Endometrium (tissue), 2 donors: Measurements from ENCODE around the gene MARCHF4.
"Not testable (repeated sequence)": the region's sequence is repeated elsewhere in the genome, so short reads cannot be mapped to it uniquely, and the experiment has no call there.

Experiments
- FAIRE-seq: peaks from 2 replicates; lab custom pipeline; 2012; peaks lifted over from hg19 to GRCh38; lab: Jason Lieb, UNC
- donor health status: control.
- donor health status: control.

MARCHF4 gene

DNA sequence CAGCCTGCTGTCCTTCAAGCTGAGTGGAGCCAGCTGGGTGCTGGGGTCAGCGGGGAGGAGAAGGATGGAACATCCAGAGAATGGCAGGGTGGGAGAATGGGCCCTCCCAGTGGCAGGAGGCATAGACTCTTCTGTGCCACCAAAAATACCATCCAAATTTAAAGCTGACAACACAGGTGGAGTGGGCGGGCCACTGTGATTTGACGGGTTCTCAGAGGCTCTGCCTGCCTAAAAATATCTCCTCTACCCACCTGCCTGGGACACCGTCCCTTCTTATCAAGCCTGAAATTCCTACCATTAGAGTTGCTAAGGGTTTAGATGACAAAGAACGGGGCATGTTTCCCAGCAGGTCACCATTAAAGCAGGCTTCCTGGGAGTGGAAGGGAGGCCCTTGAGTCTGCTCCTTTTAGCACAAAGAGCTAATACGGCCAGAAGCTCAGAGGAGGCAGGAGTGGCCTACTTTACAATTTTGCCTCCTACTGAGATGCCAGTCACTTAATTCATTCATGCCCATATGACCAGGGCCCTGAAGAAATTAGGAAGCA is 19.8 kb upstream of the MARCHF4 start:
- no peak for FAIRE-seq

GRCh38 chr2:216391401-216391800 is 19.1 kb upstream of the MARCHF4 start:
- no peak for FAIRE-seq

DNA sequence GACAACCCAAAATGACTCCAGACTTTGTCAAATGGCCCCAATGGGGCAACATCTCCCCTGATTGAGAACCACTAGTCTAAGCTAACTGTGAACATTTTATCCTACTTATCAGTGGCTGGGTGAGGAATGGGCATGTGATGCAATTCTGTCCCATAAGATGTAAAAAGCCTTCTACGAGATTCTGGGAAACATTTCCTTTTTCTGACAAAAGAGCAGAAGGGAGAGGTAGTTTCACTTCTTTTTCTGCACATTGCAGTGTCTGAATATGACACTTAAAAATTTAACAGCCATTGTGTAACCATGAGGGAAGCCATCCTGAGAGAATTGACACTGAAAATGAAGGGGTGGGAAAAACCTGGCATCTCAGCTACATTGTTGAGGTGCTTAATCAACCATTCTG is 17.3 kb upstream of the MARCHF4 start:
- no peak for FAIRE-seq

GRCh38 chr2:216388046-216388884 is 16.0 kb upstream of the MARCHF4 start:
- FAIRE-seq: no peak

DNA sequence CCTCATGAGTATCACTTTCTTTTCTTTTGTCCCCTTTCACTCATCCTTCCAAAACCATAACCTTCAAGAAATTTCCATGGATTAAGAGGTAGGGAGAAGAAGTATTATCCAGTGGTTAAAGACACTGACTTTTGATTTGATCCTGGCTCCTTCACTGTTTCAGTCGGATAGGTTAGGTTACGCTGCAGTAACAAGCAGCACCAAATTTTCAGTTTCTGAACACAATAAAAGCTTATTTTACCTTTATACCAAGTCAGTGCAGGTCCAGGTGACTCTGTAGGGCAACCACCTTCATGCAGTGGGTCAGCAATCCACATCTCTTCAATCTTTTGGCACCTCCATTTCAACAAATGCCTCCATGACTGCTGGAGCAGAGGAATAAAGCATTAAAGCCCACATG is 15.0 kb upstream of the MARCHF4 start:
- no peak for FAIRE-seq

DNA sequence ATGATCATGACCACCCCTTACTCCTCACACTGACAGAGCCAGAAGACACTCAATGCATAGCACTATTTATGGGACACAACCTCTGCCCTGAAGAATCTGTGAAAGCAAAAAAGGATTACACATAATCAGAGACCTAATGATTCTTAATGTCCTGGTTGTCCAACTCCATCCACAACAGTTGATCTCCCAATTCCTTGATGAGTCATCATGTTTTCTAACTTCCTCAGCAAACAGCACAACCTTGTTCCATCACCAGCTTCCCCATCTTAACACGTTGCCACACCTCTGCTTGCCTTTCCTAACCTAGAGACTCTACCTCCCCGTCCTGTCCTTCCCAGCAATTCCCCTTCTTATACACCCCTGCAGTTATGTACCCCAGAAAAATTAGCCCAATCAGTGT is 13.2 kb upstream of the MARCHF4 start:
- no peak for FAIRE-seq

DNA sequence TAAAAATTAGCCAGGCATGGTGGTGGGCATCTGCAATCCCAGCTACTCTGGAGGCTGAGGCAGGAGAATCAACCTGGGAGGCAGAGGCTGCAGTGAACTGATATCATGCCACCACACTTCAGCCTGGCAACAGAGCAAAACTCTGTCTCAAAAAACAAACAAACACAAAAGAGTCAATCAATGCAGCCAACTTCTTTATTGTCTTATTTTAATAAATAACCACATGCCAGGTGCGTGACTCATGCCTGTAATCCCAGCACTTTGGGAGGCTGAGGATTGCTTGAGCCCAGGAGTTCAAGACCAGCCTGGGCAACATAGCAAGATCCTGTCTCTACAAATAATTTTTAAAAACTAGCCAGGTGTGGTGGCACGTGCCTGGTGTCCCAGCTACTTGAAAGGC is 12.1 kb upstream of the MARCHF4 start:
- FAIRE-seq: not testable (repeated sequence)

DNA sequence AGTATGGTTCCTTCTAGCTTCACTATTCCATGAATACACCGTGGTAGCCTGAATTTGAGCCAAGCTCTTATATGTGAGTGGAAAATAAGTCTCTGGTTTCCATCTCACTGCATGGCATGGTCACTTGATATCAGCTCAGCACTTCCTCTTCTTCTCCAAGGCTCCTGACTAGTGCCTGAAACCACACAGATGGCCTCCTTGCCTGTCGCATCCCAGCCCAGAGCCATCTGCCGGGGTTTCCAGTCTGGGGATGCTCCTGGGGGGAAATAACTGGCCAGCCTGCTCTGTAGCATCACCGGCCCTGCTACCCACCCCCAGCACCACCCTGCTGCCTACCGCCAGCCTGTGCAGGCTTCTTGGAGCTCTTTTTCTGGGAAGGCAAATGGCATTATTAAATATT is 7.7 kb upstream of the MARCHF4 start:
- FAIRE-seq: no peak

DNA sequence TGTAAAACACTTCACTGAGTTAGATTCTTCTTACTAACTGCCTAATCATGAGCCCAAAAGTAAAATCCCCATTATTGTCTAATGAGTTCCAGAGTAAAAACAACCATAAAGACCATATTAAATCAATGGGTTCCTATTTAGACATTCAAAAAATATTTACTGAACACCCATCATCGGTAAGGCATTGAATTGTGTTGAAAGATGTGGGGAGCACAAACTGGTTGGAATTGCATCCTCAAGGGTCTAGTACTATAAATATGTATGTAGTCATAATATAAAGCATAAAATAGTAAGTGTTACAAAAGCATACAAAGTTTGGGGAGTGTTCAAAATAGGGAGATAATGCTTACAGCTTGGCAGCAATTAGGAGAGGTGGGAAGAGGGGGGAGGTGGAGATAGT is 3.0 kb upstream of the MARCHF4 start:
- no peak for FAIRE-seq

- FAIRE-seq: no peak
Observed at GRCh38 chr2:216373896-216374295, 1.6 kb upstream of the MARCHF4 start.

- no peak for FAIRE-seq
Observed at GRCh38 chr2:216372761-216373291, 543 bp upstream of the MARCHF4 start.

GRCh38 chr2:216370961-216371712 is 1.1 kb downstream of the MARCHF4 start:
- FAIRE-seq: no peak

DNA sequence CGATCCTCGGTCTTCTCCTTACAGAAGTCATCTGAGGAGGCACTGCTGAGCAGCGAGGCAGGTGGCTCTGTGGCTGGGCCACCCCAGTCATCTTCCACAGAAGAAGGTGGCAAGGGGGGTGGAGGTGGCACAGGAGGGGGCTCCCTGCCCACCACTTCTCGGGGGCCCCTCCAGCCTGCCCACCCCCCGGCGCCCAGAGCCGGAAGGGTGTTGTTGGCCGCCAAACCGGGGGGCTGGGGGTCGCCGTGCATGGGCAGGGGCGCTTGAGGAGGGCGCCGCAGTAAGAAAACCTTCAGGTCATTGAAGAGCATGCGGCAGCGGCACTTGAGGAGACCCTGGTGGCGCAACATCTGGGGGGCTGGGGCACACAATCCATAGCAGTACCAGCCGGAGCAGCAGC is 2.5 kb downstream of the MARCHF4 start:
- no peak for FAIRE-seq

DNA sequence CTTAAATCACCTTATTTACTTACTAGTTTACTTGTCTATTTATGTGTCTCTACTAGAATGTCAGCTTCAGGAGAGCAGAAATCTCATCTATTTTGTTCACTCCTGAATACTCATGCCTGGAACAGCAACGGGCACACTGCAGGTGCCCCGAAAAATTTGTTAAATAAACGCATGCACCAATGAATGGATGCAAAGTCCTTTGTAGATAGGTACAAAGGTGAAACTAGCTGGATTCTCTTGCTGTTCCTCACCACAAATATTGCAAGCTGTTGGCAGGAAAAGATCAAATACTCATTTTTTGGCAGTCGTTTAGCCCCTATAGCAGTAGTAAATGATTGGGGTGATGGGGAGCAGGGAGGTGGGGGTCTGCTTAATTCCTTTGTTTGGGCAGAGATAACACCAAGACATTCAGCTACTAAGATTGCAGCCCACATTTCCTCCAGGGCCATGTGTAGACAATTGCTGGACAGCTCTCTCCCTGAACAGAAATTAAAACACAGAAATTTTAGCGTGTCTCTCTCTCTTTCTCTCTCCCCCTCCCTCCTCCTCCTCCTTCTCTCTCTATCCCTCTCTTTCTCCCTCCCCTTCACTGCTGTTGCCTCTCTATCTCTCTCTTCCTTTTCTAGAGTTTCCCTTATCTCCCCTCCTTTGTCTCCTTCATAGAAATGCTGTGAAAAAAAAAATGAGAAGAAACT is 5.4 kb downstream of the MARCHF4 start:
- FAIRE-seq: no peak

DNA sequence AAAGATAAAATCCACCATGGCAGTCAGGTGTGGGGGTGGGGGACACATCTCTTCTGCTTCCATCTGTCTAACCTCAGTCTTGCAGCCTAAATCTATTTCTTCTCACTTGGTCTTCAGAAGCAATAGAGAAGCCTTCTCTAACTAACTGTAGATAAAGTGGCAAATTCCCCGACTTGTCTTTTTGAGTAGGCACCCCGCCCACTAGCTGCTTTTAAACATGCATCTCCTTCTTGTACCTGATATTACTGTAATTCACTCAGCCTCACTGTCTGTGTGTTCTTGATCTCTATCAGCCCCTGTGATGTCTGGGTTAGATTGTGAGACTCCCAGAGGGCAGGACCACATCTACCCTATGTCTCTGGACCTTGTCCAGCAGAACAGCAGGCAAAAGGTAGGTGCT is 6.8 kb downstream of the MARCHF4 start:
- FAIRE-seq: no peak

- FAIRE-seq: no peak
Observed at GRCh38 chr2:216363221-216363620, 9.1 kb downstream of the MARCHF4 start.

DNA sequence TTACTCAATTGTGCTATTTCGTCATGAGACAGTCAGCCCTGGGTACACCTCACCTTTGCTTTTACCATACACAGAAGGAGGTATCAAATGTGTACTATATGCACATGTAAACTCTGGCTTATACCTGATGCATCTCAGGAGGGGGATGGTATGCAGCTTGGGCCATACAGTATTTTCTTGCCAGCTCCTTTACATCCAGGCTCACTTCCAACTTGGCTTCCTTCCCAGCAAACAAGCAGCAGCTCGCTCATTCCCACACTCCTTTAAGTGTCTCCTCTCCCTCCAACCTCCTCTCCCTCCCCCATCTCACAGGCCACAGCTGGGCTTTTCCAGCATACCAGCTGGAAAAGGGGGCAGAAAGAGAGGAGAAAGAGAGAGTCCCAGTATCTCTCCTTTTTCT is 9.6 kb downstream of the MARCHF4 start:
- no peak for FAIRE-seq

GRCh38 chr2:216355711-216356110 is 16.6 kb downstream of the MARCHF4 start:
- FAIRE-seq: no peak

GRCh38 chr2:216354306-216354705 is 18.0 kb downstream of the MARCHF4 start:
- no peak for FAIRE-seq

DNA sequence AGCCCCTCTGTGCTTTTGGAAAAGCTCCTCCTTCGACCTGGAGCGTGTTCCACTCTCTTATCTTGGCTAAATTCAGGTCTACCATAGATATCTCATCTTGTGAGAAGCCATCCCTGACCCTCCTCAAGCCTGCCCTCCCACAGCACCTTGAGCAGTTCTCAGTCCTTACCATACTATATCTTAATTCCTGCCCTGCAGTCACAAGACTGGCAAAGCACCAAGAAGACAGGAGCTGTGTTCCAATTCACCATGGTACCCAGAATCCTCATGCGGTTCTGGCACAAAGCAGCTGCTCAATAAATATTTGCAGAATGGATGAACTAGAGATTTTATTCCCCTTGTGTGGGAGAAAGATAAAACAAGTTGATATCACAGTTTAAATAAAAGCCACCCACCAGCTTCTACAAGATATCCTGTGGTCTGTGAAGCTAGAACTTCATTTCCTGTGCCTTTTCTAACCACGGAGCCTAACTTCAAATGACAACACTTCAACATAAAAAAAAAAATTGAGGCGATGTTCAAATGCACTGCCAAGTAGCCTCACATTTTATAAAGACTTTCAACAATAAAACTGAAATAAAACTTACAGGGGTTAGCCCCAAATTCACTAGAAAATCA is 19.5 kb downstream of the MARCHF4 start:
- no peak for FAIRE-seq

- no peak for FAIRE-seq
Observed at GRCh38 chr2:216351172-216351925, 20.9 kb downstream of the MARCHF4 start.
